ENCODE measurements around the gene CEP170B. TPM values are rescaled to one million over a fixed set of nuclear protein-coding genes. Genes with fewer than 3 reads are reported as not detected.

CEP170B gene
- total and polyA plus RNA-seq, 9 of the 15 experiments (the other 6 are each of a cell fraction or from before 2014, with no cell fraction given), result 0.01 to 10.2 (median 2.2) TPM

DNA sequence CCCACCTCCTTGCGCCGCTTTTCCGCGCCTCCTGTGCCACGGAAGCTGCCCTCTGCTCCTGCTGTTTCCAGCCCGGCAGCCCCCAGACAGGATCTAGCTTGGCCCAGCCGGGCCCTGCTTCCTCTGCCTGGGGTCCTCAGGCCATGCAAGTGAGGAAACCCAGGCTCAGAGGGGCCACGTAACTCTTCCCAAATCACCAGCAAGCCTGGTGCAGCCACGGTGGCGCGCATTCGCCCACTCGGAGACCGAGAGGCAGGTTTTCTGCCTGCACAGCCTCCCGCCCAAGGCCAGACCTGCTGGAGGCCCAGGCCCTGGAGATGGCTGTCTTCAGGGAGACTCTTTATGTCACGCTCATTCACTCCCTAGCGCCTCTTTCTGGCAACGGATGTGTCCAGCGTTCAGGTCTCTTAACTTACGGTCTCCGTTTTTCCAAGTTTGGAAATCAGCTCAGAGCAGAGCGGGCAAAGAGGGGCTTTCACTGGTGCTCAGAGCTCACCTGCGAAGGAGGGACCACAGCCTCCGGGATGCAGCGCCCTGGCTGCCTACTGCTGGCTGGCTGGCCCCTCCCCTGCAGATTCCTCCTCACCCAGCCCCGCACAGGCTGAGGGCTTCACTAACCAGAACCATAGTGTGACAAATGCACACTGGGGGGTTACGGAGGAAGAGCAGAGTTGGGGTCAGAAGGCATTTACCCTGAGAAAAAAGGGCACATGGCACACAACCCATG, 20.6 kb upstream of the CEP170B start:
- in situ Hi-C loops (cut with MboI) (no loop called here), intact Hi-C loops (cut with micrococcal nuclease) (no loop called here)
- WGBS (ENCODE audit: insufficient coverage, low coverage, missing lambda C conversion rate), result 36% methylated on average over 12 of the region's 27 CpGs
- Histone ChIP-seq H3K36me3 (ENCODE audit: control insufficient read depth, insufficient read depth, low read length) (no peaks in the 10 kb centered on the region), H2AFZ (ENCODE audit: low read depth, low read length) (no peak overlapping the region), H3K27ac (ENCODE audit: extremely low read depth, low read depth, low read length) (no peak overlapping the region), H3K4me2 (ENCODE audit: insufficient read depth, low read length) (no peak overlapping the region), H3K27me3 (ENCODE audit: control insufficient read depth in 2 of 2, insufficient read depth in 2 of 2, low read length in 2 of 2) (peaks cover 17 to 54% of the 10 kb centered on the region in 2 experiments), H3K4me1 (replicated peaks in 1 of 2; ENCODE audit: control insufficient read depth in 2 of 2, insufficient read depth in 2 of 2, low read length in 2 of 2) (peaks cover 0 to 13% of the 10 kb centered on the region in 2 experiments; a peak in 2 of 5 replicates), H3K79me2 (ENCODE audit: control insufficient read depth, insufficient read depth, low read length) (no peaks in the 10 kb centered on the region), H3K4me3 (no peak overlapping the region), H3K9me1 (ENCODE audit: control insufficient read depth, insufficient read depth, low read length) (no peaks in the 10 kb centered on the region), H4K20me1 (replicated peaks; ENCODE audit: control insufficient read depth, insufficient read depth, low read length) (no peaks in the 10 kb centered on the region), H3K9me3 (replicated peaks; ENCODE audit: control insufficient read depth, insufficient read depth, low read depth, low read length) (no peaks in the 10 kb centered on the region), H3K9ac (ENCODE audit: insufficient read depth in 1 of 2, low read depth in 2 of 2, low read length in 2 of 2) (no peak overlapping the region)
- no TSS peak for BruUV-seq (replicated peaks)
- CTCF ChIA-PET (ENCODE audit: low intra/inter-chr PET ratio), result no interaction called here
- DNase-seq (ENCODE audit: extremely low read depth in 1 of 4, low spot score in 3 of 4) (no peak), ATAC-seq (peak; percentile 52; the same call in 2 of the 3 replicates), FAIRE-seq (no peak)
- POLR2A ChIA-PET, result no interaction called here
- TF ChIP-seq MBD2 (IDR thresholded peaks at IDR 0.05; ENCODE audit: borderline replicate concordance, low read depth) (no peak), CBX2 (IDR thresholded peaks at IDR 0.05; ENCODE audit: insufficient read depth, low read length, poor library complexity, severe bottlenecking) (no peak), ZNF431 (CRISPR knock-in tag; IDR thresholded peaks at IDR 0.05) (no peak), FIP1L1 (IDR thresholded peaks at IDR 0.05; ENCODE audit: low read depth, low read length, poor library complexity, severe bottlenecking) (no peak), STAT5B (CRISPR knock-in tag; IDR thresholded peaks at IDR 0.05) (no peak)

Measured in K562 (cell line).